Common myeloid progenitor, CD34-positive (primary cell): ENCODE data around the gene RIPPLY1.

ENCODE experiments used
- CTCF ChIA-PET: fragments of 350-600 bp; sonication (Branson Sonifier 250); formaldehyde crosslinking; loops from one replicate; lab custom pipeline; 2021; ENCODE audit warnings: antibody characterized with exemption; lab: Charles Lee
- POLR2A ChIA-PET: fragments of 350-600 bp; sonication (Branson Sonifier 250); formaldehyde crosslinking; loops from one replicate; lab custom pipeline; 2021; ENCODE audit warnings: antibody characterized with exemption; lab: Charles Lee
- DNase-seq, 3 donors: peaks; one replicate each; pipeline versions ENCODE4 v3.0.0 to v3.0.0-alpha.2; 2013
- H3K27ac ChIP-seq, 2 experiments: 1 replicate in 1 of 2; 2 replicates in 1 of 2; pipeline ENCODE4 v1.7.0; 2013; ENCODE audit warnings: inconsistent platforms in 2 of 2, low read length in 2 of 2, mild to moderate bottlenecking in 2 of 2, low read depth in 1 of 2, moderate library complexity in 1 of 2; ENCODE audit not compliant: severe bottlenecking in 2 of 2, insufficient read depth in 1 of 2, poor library complexity in 1 of 2
- H3K27me3 ChIP-seq, 5 experiments: replicated peaks in 2 of 5; 1 replicate in 3 of 5; 2 replicates in 2 of 5; pipeline versions ENCODE4 v1.6.1 to v1.7.0; 2013; ENCODE audit warnings: low read length in 4 of 5, mild to moderate bottlenecking in 2 of 5, moderate library complexity in 2 of 5, inconsistent platforms in 1 of 5; ENCODE audit not compliant: insufficient read depth in 5 of 5, control insufficient read depth in 4 of 5
- H3K36me3 ChIP-seq, 4 experiments: 1 replicate in 2 of 4; 2 replicates in 2 of 4; pipeline versions ENCODE4 v1.6.1 to v1.7.0; 2013; ENCODE audit warnings: low read length in 3 of 4, control low read depth in 1 of 4, mild to moderate bottlenecking in 1 of 4; ENCODE audit not compliant: control insufficient read depth in 4 of 4, insufficient read depth in 4 of 4
- H3K4me1 ChIP-seq, 4 experiments: 1 replicate in 3 of 4; 2 replicates in 1 of 4; pipeline versions ENCODE4 v1.6.1 to v1.7.1; 2013; ENCODE audit warnings: low read length in 3 of 4, mild to moderate bottlenecking in 3 of 4, control low read depth in 1 of 4, inconsistent platforms in 1 of 4, moderate library complexity in 1 of 4; ENCODE audit not compliant: control insufficient read depth in 4 of 4, insufficient read depth in 4 of 4; ENCODE audit errors: control extremely low read depth in 1 of 4
- H3K4me3 ChIP-seq, 7 experiments: 1 replicate in 4 of 7; 2 replicates in 3 of 7; pipeline versions ENCODE4 v1.5.1 to v1.7.0; 2013; ENCODE audit warnings: mild to moderate bottlenecking in 7 of 7, low read length in 6 of 7, moderate library complexity in 6 of 7, inconsistent platforms in 2 of 7, low read depth in 2 of 7, control low read depth in 1 of 7; ENCODE audit not compliant: insufficient read depth in 4 of 7, control insufficient read depth in 1 of 7; ENCODE audit errors: extremely low read depth in 1 of 7
- H3K9me3 ChIP-seq, 5 experiments: 1 replicate in 4 of 5; 2 replicates in 1 of 5; pipeline versions ENCODE4 v1.6.1 to v1.7.1; 2013; ENCODE audit warnings: low read length in 4 of 5, mild to moderate bottlenecking in 2 of 5, inconsistent platforms in 1 of 5, low read depth in 1 of 5, moderate library complexity in 1 of 5; ENCODE audit not compliant: control insufficient read depth in 4 of 5, insufficient read depth in 2 of 5; ENCODE audit errors: control extremely low read depth in 1 of 5
- WGBS: methylation state at CpG from one replicate; pipeline ENCODE4 v1.1.5; 2013; ENCODE audit not compliant: insufficient coverage; 5-methylcytosine and 5-hydroxymethylcytosine counted together

The RIPPLY1 gene

DNA sequence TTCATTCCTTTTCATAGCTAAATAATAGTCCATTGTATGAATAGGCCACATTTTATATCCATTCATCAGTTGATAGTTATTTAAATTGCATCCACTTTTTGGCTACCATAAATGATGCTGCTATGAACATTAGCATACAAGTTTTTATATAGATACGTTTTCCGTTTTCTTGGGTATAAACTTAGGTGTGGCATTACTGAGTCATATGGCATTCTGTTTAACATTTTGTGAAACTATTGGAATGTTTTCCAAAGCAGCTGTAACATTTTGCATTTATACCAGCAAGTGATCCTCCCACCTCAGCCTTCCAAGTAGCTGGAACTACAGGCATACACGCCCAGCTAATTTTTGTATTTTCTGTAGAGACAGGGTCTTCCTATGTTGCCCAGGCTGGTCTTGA lies 43.3 kb upstream of the RIPPLY1 start:
- DNase-seq, result no peak
- 63% methylated on average over 1 of the region's 3 CpGs for WGBS
- ChIA-PET POLR2A (no interaction called here), CTCF (interaction anchor here (1.2 kb wide), 1 partner anchor 47 kb away, joined by 4 read pairs; no protein-coding TSS in a partner anchor)
- H3K27me3 ChIP-seq, result peaks cover 0 to 21% (median 3%) of the 10 kb centered on the region in 5 experiments
- no peaks in the 10 kb centered on the region for H3K36me3 ChIP-seq
- no peaks in the 10 kb centered on the region for H3K4me1 ChIP-seq
- no peak overlapping the region for H3K27ac ChIP-seq
- H3K9me3 ChIP-seq, result no peaks in the 10 kb centered on the region
- no peak overlapping the region for H3K4me3 ChIP-seq

DNA sequence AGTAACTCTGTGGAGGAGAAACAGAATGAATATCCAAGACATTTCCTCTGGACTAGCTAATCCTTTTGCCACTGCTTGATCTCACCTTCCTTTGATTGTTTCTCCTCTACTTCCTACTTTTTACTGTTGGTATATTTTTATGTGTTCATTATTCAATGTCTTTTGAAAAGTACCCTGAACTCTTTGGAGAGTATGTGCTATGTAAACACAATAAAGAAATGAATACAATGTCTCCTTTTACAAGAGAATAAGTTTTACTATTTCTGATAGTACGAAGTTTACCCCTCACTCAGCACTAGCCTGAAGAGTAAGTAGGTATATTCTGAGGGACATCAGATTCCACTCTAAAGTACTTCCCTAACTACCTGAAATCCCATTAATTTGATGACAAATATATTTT lies 36.9 kb upstream of the RIPPLY1 start:
- no peak for DNase-seq
- ChIA-PET POLR2A (no interaction called here), CTCF (no interaction called here)
- Histone ChIP-seq H3K4me1 (no peaks in the 10 kb centered on the region), H3K4me3 (no peak overlapping the region), H3K9me3 (no peaks in the 10 kb centered on the region), H3K27ac (no peak overlapping the region), H3K36me3 (no peaks in the 10 kb centered on the region), H3K27me3 (peaks cover 0 to 56% (median 5%) of the 10 kb centered on the region in 5 experiments)
- whole genome bisulfite sequencing, result no CpG with 5 or more reads among the region's 1 CpG

GRCh38 chrX:106939566-106939965 lies 36.4 kb upstream of the RIPPLY1 start:
- DNase-seq, result no peak
- no peak overlapping the region for H3K27ac ChIP-seq
- no peaks in the 10 kb centered on the region for H3K36me3 ChIP-seq
- no peak overlapping the region for H3K4me3 ChIP-seq
- peaks cover 0 to 58% (median 5%) of the 10 kb centered on the region in 5 experiments for H3K27me3 ChIP-seq
- POLR2A ChIA-PET, result no interaction called here
- H3K9me3 ChIP-seq, result no peaks in the 10 kb centered on the region
- 100% methylated on average over 1 of the region's 3 CpGs for WGBS
- CTCF ChIA-PET, result no interaction called here
- H3K4me1 ChIP-seq, result no peaks in the 10 kb centered on the region

DNA sequence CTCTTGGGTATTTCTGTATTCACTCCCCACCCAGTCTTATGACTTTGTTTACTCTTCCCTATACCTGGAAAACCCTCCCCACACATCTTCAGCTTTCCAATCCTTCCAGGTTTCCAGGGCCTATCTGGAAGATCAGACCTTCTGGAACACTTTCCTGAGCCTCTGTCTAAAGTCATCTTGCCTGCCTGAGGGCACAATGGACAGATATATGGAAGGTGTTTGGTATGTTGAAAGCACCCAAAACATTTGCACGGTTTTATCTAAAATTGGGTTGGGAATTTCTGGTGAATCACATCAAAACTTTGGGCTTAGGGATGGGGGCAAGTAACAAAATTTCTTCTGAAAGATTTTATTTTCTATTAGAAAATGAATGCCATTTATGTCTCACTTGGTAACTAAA lies 33.1 kb upstream of the RIPPLY1 start:
- CTCF ChIA-PET, result no interaction called here
- no peaks in the 10 kb centered on the region for H3K36me3 ChIP-seq
- H3K4me3 ChIP-seq, result no peak overlapping the region
- no peak for DNase-seq
- POLR2A ChIA-PET, result no interaction called here
- H3K27me3 ChIP-seq, result peaks cover 0 to 47% (median 5%) of the 10 kb centered on the region in 5 experiments
- H3K4me1 ChIP-seq, result peaks cover 3 to 11% (median 4%) of the 10 kb centered on the region in 4 experiments
- H3K9me3 ChIP-seq, result no peaks in the 10 kb centered on the region
- no CpG with 5 or more reads among the region's 1 CpG for WGBS
- H3K27ac ChIP-seq, result no peak overlapping the region

- CTCF ChIA-PET, result no interaction called here
- WGBS, result 68% methylated on average over 4 of the region's 4 CpGs
- no peak for DNase-seq
- POLR2A ChIA-PET, result no interaction called here
- Histone ChIP-seq H3K36me3 (no peaks in the 10 kb centered on the region), H3K9me3 (no peaks in the 10 kb centered on the region), H3K27ac (no peak overlapping the region), H3K27me3 (peaks cover 0 to 55% (median 5%) of the 10 kb centered on the region in 5 experiments), H3K4me1 (peaks cover 3 to 11% (median 4%) of the 10 kb centered on the region in 4 experiments), H3K4me3 (no peak overlapping the region)
Measured at GRCh38 chrX:106935175-106935574, 32.0 kb upstream of the RIPPLY1 start.

GRCh38 chrX:106933538-106933961 lies 30.4 kb upstream of the RIPPLY1 start:
- peak in 1 of 3 donors; percentile 10 for DNase-seq
- 3% methylated on average over 3 of the region's 3 CpGs for WGBS

DNA sequence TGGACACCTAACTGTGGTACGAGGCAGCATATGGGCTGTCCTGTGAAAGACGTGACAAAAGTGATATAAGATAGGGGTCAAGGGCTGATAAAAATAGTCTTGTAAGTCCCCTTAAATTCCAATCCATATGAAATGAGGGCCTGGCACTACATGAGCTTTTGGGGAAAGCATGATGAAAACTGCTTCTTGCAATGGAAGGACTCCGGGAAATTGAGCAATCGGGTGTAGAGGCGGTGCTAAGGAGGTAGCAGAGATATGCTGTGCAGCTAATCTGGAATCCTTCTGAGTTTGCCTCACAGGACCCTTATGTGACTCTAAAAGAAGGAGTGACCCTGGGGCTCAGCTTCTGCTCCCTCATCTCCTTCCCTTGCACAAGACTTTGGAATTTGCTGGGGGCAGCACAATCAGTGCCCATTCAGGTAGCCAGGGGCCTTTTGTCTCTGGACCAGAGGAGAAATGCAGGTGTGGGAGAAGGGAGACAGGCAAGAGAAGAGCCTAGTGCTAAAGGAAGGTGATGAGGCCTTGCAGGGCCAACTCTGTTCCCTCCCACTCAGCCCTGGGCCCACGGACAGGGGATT lies 29.9 kb upstream of the RIPPLY1 start:
- ChIA-PET POLR2A (no interaction called here), CTCF (interaction anchor here (1.3 to 3.2 kb wide), 2 partner anchors 34 to 38 kb away, joined by 3 to 10 read pairs; no protein-coding TSS in a partner anchor)
- H3K4me3 ChIP-seq, result no peak overlapping the region
- WGBS, result 70% methylated on average over 5 of the region's 6 CpGs
- DNase-seq, result no peak
- H3K36me3 ChIP-seq, result no peaks in the 10 kb centered on the region
- no peak overlapping the region for H3K27ac ChIP-seq
- H3K27me3 ChIP-seq, result peaks cover 0 to 61% (median 15%) of the 10 kb centered on the region in 5 experiments
- no peaks in the 10 kb centered on the region for H3K9me3 ChIP-seq
- H3K4me1 ChIP-seq, result peaks cover 3 to 11% (median 4%) of the 10 kb centered on the region in 4 experiments

More at GRCh38 chrX:106933538-106933961, 30.4 kb upstream of the RIPPLY1 start:
- Histone ChIP-seq H3K4me3 (no peak overlapping the region), H3K27ac (no peak overlapping the region), H3K36me3 (no peaks in the 10 kb centered on the region), H3K4me1 (peaks cover 3 to 11% (median 4%) of the 10 kb centered on the region in 4 experiments), H3K27me3 (peaks cover 0 to 62% (median 13%) of the 10 kb centered on the region in 5 experiments), H3K9me3 (no peaks in the 10 kb centered on the region)
- POLR2A ChIA-PET, result no interaction called here
- CTCF ChIA-PET, result interaction anchor here (3.2 kb wide), 1 partner anchor 35 kb away, joined by 10 read pairs; no protein-coding TSS in a partner anchor
